ENCODE results near the gene ACOT7.

Gene ACOT7

DNA sequence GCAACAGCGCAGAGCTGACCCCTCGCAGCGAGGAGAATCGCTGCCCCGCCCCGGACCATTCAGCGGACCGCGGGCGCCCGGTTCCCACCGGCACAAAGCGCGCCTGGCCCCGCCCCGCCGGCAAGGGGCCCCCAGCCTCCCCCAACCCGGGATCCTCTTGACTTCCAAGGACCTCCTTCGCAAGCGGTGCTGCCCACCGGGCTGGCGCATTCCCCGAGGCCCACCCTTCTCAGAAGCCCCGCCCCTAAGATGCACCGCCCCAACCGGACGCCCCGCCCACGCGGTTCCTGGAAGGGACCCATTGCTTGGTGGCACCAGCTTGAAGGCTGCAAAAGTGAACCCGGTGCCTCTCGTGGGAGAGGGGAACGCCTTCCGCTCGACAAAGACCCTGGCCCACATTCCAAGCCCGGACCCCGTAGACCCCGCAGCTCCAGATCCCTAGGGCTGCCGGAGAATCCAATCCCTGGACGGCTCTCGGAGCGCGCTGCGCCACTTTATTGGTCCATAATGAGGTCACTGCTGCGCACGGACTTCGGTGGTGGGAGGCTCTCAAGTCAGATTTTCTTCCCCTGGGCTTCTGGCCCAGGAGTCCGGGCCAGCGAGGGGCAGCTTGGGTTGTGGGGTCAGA is 147.6 kb downstream of the ACOT7 start:
- no peak for DNase-seq

DNA sequence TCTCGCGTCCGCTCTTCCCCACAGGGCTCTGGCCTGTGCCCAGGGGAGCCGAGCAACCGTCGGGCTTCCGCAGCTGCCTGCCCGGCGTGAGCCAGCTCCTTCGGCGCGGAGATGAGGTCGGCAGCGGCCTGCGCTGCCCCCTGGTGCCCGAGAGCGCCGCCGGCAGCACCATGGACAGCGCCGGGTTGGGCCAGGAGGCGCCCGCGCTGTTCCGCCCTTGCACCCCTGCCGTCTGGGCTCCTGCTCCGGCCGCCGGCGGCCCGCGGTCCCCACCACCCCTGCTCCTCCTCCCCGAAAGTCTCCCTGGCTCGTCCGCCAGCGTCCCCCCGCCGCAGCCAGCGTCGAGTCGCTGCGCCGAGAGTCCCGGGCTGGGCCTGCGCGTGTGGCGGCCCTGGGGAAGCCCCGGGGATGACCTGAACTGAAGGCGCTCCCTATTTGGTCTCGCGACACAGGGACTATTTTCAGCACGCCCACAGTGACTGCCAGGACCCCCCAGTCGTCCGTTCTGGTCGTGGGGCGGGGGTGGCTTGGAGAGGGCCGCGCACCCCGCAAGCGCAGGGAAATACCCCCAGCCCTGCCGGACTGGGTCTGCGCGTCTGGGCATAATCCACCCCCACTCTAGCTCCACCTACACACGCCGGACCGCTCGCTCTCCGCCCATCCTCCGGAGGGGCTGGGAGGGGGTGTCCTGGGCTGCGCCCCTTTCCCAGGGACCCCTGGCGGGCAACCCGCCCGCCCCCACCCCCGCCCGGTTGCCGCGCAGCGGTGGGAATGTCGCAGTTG is 148.3 kb downstream of the ACOT7 start:
- DNase-seq = no peak

DNA sequence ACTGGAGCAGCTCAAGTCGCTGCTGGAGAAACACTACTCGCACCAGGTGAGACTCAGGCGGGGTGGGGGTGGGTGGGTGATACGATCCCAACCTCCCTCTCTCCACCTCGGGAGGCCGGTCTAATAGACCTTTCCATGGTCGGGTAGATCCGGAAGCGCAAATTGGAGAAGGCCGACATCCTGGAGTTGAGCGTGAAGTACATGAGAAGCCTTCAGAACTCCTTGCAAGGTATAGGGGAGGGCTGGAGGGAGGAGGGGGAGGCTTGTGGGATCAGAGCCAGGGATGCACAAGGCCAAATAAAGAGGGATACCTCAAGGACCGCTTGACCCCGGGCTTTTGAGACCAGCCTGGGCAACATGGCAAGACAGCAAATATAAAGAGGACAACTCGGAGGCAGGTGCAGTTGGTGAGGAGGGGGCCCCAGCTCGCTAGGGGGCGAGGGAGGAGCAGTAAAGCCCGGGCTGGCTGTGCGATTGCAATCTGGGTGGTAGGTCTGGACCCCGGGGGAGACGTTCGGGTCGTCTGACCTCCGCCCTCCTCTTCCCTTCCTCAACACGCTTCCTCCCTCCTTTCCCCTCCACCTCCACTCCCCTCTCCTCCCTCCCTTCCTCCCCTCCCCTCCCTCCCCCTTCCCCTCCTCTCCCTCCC is 149.0 kb downstream of the ACOT7 start:
- DNase-seq = no peak

DNA sequence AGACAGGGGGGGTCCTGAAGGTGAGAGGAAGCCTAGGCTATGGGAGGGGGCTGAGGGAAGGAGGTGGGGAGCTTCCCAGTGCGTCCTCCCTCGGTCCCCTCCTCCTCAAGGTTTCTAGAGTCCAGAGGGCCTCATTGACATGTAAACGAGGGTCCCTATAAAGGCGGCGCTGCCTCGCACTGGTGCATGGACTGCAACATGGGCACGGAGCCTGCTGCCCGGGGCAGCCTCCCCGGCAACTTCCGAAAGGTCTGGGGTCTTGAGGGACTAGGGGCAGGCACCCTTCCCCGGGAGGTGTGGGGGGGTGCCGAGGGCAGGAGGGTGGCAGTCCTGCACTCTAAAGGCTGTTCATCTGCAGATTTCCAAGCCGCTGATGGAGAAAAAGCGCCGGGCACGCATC is 149.6 kb downstream of the ACOT7 start, which contains the start of gene HES3:
HES3 (plus strand) TSS at position 187 of the 400 bp plus-strand sequence; CDS start at position 374, 187 bp downstream.
- DNase-seq = no peak

DNA sequence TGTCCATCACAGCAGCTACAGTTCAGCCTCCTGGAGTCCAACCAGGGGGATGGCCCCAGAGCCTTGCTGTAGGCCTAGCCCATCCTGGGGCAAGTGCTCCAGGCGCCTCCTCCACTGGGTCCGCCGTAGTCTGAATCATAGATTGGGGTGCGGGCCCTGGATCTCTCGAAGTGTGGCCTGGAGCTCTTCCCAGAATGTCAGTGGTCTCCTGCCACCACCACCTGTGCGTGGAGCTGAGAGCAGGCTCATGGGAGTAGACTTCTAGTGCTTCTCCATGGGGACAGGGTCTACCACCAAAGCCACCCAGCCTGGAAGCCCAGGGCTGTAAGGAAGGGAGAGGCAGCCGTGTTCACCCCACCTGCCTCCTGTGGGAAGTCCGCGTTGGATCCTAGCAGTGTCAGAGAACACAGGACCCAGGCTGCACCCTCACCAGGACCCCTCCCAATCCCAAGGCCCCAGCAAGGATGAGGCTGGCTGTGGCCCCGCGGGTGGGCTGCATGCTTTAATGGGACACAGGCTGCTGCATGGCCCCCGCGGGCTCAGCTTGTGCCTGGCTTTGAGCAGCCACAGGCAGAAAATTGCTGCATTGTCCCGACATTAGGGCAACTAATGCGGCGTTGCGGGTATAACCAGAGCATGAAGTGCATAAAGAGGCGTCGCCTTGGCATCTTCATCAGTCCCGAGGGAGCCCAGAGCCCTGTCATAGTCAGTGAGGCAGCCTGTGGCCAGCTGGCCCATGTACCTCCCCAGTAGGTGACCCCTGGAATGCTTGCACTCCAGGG is 150.3 kb downstream of the ACOT7 start:
- DNase-seq = no peak

DNA sequence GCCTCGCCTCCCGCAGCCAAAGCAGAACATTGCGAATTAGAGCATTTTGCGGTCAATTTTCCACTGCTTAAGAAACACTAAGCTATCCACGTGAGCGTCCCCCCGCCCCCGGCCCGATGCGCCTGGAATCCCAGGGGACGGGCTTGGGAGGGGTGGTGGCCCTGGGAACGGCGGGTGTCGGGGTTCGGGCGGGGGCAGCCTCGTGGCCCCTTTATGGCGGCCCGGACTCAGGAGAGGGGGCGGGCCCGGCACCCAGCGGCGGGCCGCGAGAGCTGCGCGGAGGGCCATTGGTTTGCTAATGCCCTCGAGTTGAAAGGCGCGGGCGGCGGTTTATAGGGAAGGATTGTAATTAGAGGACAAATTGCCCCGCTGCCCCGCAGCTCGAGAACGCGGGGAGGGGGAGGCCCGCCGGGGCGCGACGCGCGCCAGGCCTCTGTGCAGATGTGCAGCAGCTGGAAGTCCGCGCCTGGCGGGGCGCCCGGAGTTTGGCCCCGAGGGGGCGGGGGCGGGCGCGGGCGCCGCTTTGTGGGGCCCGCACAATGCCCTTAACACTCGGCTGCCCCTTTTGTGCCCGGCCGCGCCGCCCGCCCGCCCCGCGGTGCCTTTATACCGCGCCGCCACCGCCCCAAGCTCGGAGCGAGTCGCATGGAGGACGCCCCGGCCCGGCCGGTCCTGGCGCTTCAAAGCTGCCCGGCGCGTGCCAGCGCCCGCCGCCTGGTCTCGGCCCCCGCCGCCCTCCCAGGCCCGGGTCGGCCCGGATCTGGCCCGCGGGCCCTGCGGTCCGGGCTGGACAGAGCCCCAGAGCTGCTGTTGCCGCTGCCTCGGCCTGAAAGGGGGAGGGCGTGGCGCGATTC is 151.5 kb downstream of the ACOT7 start:
- DNase-seq = no peak

DNA sequence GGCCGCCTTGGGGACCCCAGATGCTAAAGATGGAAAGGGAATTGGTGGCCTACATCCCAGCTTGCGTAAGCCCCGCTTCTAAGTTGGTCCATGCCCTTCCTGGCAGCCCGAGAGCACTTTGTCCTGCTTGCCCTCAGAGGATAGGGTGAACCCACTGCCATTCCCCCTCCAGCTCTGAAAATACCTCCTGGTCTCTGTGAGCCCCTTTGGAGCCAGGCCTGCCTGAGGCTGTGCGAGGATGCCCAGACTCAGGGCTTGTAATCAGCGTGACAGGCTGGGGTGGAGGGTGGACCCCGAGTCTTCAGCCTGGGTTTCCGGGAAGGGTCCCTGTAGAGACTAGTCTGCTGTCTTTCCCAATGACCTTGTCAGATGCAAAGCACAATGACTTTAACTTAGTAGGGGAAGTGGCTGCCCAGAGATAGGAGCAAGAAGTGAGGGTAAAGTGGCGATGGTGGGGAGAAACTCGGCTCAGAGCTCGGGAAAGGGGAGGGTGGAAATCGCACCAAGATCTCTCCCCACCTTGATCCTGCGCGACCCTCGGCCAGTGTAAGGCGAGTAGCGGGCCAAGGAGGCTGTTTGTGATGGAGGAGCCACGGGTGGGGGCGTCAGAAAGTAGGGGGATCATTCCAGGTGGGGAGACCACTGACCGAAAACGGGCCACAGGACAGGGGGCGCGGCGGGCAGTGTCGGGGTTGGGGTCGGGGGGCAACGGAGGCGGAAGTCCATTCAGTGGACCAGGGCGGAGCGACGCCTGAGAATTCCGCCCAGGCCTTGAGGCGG is 152.3 kb downstream of the ACOT7 start:
- no peak for DNase-seq

DNA sequence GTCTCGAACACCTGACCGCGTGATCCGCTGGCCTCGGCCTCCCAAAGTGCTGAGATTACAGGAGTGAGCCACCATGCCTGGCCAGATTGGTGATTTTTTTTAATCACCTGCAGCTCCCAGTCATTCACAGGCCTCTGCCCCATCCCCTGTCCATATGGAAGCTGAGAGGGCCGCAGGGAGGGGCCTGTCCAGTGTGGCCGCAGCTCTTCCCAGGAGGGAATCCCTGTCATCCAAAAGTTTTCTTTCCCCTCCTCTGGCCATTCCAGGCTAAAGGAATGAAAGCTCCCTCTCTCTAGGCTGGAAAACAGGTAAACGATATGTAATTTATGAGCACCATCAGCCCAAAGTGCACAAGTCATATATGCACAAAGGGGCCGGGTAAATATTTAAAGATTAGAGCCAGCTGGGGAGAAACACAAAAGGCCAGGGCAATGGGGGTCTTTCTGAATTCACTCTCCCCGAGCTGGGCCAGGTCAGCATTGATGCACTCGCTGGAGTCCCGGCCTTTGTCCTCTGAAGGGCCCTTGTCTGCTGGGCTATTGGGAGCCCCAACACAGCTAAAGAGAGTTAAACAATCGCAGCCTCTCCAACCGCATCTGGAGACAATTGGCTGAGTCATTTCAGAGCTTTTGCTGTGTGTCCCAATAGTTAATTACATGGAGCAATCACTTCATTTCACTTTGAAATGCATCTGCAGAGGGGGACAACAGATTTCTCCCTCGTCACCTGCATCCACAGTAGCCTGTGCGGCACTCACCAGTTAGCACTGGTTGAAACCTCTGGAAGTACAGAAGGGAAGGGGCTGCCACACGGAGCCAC is 153.4 kb downstream of the ACOT7 start:
- DNase-seq = no peak

DNA sequence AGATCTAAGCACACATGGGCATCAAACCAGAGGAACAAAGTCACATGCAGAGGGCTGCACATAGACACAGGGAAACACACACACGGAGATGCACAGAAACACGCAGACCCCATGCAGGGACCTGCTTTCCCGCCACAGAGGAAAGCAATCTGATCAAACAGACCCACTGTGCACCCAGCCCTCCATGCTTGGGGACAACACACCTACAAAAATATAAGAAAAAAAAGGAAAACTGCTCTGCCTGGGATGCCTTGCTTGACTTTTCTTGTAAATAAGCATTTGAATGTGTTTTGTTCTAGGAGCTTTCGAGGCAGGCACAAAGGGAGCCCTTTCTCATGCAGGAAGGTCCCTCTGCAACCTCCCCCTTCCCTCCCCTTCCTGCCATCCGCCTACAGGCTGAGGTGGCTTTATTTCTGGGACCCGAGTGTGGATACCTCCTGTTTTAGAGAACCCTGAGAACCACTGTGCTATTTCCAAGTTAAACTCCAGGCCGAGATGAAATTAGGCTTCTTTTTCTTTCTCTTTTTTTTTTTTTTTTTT is 154.3 kb downstream of the ACOT7 start:
- DNase-seq = no peak

DNA sequence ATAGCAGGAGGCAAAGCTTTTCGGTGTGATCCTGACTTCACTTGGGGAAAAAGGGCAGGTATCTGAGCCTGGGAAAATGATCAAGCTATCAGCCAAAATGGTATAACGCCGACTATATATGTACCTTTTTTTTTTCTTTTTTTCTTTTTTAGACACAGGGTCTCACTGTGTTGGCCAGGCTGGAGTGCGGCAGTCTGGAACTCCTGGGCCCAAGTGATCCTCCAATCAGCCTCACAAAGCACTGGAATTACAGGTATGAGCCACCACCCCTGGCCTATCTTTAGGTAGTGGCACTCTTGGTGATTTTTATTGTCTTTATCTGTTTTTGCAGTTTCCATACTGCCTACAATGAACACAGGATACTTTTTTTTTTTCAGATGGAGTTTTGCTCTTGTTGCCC is 156.5 kb downstream of the ACOT7 start:
- DNase-seq = no peak

DNA sequence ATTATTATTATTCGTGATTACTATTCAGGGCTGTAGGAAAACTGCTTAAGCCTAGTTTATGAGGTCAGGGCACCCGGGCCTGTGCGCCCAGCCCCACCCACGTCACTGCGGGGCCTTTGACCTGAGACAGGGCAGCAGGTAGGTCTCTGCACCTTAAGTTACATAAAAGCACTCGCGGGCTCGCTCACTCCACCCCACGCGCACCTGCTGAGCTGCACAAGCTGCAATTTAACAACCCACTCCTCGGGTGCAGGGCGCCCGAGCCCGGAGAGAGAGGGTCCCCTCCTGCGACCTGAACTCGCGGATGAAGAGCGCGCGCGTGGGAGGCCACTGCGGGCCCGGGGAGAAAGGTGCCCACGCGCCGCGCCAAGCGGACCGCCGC is 158.3 kb downstream of the ACOT7 start:
- DNase-seq = no peak

DNA sequence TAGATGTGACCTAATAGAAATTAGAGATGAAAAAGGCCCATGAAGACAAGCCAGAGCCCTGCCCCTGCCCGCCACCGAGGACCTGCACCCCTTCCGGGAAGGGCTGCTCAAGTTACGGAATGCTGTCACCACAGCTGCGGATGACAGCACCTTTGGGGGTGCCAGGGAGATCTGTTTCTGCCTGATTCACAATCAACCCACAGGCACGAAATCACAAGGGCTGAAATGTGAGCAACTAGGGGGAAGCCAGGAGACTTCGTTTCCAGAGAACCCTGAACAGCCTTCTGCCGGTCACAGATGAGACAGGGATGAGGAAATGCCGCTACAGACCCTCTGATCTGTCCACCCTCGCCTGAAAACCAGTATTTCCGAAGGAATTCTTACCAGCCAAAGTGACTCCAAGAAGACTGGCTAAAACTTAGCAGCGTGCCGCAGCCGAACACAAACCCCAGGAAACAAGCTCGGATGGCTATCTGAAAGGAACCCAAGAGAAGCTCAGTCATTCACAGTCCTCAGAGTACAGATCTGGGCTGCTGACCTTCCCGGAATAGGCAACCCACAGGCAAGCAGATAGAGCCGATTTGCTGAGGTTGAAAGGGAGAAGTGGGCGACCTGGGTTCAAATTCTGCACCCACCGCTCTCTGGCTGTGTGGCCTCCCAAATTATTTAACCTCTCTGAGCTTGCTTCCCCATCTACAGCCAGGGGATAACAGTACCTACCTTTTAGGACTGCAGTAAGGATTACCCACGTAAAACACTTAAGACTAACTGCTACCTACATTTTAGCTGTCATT is 158.9 kb downstream of the ACOT7 start:
- no peak for DNase-seq

DNA sequence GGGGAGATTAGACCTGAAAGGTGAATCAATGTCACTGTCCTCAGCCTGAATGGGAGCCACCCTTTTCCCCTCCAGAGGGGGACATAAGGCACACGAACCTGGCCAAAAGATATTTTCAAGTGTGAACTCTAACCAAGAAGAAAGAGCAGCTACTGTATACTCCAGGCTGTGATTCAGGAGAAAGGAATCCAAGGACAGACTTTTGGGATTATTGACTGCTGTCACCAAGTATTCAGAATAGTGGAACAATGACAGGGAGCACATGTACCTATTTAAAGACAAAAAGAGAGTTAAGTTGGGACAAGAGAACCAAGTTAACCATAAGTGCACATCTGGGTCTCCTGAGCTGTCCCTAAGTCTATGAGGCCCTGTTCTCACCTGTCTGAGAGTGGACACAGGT is 160.2 kb downstream of the ACOT7 start:
- DNase-seq = no peak

DNA sequence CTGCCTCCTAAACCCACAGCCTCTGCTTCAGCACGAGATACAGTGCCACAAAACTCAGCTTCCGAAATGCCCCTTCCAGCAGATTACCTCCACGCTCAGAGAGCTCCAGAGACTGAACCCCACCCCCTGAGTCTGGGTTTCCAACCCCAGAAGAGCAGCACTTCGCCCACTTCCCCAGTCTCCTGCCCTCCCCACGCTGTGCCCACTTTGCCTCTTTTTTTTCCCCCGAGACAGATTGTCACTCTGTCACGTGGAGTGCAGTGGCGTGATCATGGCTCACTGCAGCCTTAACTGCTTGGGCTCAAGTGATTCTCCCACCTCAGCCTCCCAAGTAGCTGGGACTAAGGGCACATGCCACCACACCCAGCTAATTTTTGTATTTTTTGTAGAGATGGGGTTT is 167.9 kb downstream of the ACOT7 start:
- DNase-seq = no peak

DNA sequence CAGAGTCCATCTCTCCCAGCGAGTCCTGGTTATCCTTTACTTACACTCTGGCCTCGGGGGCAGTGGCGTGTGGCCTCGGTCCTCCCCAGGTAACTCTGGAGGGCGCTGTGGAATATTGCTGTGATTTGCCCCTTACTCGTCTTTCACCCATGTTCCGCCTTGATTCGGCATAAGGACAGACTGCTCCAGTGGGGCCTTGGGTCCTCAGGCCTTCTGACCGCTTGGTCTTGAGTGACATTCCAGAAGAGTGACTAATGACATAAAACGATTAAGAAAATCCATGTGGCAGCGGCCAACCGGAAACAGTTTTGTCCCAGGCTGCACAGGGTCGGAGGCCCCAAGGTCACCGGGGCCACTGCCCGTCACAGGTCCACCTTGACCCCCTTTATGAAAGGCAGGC is 168.8 kb downstream of the ACOT7 start:
- DNase-seq = no peak

DNA sequence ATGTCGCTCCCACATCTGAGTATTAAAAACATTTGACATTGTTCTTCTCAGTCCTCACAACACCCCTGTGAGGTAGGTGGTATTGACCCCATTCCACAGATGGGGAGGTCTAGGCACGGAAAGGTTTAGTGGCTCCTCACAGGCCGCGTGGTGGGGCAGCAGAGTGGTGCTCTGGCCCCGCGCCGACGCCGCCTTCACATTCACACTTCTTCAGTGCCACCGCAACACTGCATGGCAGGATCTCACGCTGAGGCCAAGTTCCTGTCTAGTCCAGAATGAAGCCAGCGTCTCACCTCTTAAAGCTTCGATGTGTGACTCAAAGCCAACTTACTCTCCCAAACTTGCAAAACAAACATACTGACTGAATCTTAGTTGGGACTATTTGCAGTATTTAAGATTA is 169.9 kb downstream of the ACOT7 start:
- no peak for DNase-seq

DNA sequence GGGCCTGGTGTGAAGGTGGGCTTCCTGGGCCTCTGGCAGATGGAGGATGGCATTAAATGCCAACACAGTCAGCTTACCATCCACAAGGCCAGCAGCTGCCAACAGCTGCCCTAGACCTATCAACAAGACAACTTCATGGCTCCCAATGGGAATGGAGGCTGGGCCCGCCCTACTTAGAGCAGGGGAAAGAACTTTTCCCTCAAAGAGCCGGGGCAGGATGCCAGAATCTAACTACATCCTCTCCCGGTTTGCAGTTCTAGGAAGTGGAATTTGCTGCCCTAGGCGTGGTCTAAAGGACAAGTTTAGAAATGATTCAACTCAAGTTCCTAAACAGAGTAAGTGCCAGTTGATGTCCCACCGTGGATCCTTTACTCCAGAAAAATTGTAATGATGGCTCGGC is 170.9 kb downstream of the ACOT7 start:
- DNase-seq = no peak

DNA sequence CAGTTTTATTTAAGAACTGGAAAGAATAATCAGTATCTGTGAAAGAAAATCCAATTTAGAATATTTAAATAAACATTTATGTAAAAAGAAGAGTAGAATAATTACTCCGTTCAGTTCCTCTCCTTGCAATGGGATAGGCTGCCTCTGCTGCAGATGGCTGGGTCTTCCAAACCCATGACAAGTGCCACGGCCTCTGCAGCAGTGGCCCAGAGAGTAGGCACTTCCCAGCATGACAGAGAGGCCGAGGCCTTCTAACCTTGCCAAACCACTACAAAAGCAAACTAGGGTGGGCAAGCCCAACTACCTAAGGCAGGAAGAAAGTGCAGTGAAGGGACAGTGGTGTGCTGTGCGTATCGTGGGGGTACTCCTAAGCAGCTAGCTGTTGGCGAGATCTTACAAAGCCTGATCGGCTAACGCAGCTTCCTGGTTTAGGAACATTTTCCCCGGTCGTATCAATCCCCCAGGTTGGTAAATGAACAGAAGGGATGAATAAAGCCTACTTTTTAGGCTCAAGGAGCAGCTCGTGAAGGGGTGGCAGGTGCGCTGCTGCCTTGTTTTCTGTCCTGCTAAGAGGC is 172.3 kb downstream of the ACOT7 start:
- no peak for DNase-seq

DNA sequence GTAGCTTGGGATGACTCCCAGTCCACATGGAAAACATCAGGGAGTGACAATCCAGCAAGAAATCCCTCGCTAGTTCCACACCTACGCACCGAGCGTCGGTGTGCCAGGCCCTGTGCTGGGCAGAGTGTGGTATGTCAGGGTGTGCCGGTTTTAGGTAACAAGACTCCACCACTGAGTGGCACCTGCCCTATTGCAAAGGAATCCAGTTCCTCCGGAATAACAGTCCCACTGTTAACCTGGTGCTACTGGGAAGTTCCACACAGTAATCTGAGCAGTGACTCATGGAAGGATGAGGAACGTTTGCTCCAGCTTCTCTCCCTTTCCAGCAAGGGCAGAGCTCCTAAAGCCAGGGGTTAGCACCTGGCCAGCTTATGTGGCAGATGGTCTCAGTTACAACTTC is 173.3 kb downstream of the ACOT7 start:
- no peak for DNase-seq

All from NCI-H524 treated with DMSO at 0.1 percent for 48 hours (cell line).